T-helper 1 cell (primary cell): ENCODE measurements around the gene FGF12.

Experiments used
- DNase-seq, 5 donors: peaks; one replicate each; pipeline ENCODE4 v3.0.0-alpha.2; 2012 to 2020

FGF12 gene

DNA sequence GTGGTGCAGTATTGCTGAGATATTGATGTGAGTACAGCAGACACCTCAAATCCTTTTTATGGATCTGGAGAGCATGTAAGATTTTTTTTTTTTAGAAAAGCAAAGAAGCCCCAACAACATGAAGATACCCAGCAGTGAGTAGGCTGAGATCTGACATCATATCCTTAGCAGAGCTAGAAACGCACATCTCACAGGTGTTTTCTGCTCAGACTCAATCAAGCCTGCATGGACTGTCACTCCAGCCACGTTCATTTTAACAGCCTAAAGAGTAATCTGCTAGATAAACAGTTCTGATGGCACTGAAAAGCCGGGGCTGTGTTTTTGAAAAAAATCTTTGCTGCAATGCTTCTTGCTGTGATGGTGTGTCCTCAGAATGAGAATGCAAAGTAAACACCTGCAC, 544.2 kb downstream of the FGF12 start:
- DNase-seq, result no peak

DNA sequence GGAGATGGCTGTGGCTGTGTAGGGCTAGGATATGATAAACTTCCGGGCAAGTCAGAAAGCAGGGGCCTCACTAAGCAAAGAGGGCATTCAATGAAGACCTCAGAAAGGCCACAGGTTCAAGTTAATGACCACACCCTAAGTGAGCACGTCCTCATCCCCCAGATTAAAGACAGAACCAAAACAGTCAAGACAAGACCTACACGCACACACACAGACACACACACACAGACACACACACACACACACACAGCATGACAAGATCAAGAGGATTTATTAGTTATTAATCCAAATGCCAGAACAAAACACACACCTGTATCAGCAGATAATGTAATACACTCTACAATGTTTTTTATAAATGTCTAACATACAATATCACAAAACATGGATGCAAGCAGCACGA, 546.2 kb downstream of the FGF12 start:
- DNase-seq, result no peak

DNA sequence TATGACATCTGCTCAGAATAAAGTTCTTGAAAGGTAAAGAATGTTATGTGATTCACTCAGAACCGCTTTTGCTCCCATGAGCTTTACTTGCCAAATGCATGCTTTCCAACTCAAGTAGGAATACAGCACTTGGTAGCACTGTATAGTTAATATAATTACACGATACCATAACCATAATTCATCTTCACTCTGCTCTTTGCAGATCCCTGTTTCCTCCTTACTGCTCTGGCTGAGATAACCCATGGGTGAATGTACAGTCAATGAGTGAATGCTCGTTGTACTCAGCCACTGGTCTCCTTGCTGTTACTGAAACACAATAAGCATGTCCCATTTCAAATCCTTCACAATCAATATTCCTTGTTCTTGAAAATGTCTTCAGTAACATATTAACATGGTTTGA, 550.0 kb downstream of the FGF12 start:
- no peak for DNase-seq

GRCh38 chr3:192174283-192174682, 553.1 kb downstream of the FGF12 start:
- DNase-seq, result no peak

DNA sequence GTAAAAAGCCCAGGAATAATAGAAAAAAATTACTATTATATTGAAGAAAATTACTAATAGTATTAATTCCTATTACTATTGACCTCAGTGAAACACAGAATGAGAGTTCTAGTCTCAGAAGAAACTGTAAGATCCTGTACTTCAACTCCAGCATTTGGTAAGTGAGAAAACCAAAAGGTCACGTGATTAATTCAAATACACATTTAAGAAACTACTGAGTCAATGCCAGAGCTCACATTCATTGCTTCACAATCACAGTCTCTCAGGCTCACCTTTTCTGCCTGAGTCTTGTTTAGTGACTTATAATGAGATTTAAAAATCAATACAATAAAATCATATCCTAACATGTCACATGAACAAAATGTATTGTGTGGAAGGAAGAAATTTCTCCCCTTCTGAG, 556.1 kb downstream of the FGF12 start:
- no peak for DNase-seq

- no peak for DNase-seq
Measured at GRCh38 chr3:192170659-192171058, 556.7 kb downstream of the FGF12 start.

- no peak for DNase-seq
Measured at GRCh38 chr3:192170031-192170430, 557.3 kb downstream of the FGF12 start.

DNA sequence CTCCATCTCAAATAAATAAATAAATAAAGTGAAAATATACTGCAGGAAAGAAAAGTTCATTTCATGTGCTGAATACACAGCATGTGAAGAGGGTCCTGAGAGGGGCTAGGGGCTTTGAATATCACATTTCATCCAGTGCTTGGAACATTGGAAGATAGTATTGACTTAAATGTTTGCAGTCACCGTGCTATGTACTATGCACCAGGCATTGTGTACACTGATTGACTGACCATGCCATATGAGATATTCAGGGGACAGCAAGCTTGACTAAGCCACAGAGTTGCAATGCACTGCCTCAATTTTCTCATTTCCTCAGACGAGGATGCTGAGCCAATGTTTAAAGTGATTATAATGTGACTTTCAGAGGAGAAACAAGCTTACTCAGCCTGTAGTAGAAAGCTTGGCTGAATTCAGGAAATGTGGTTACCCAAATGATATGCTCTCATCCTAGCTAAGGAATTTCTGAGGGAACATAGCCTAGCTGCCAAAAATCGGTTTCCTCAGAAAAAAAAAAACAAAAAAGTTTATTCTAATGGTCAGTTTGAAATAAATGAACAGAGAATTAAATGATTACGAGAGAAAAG, 557.9 kb downstream of the FGF12 start:
- DNase-seq, result no peak

DNA sequence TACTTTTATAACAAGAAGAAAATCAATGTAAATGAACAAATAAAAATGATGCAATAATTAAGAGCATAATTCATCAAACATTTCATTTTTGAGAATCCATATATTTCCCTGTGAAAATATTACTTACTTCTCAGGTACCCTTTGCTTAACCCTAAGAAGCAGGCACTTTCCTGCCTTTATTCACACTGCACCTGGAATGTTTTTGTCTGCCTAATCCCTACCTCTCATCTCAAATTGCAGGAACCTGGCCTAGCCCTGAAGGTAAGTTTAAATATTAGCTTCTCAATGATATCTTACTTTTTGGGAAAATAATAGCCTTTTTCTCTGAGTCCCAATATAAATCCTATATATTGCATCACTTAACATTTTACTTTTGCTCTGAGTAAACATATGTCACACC, 559.1 kb downstream of the FGF12 start:
- no peak for DNase-seq

DNA sequence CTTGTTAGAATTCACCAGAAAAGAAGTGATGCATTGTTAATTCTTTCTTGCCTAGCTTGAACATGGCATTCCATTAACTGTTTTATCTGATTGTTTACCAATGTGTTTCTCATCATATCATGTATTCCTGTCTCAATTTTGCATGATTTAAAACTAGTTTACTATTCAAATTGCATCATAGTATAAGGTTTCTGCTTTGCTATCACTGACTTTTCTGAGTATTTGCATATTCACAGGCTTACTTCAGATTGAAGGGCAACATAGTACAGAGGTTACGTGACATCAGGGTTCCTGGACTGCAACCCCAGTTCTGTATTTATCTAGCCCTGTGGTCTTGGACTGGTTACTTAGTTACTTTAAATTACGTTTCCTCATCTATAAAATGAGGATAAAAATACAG, 561.8 kb downstream of the FGF12 start:
- no peak for DNase-seq

GRCh38 chr3:192161661-192162060, 565.7 kb downstream of the FGF12 start:
- no peak for DNase-seq

DNA sequence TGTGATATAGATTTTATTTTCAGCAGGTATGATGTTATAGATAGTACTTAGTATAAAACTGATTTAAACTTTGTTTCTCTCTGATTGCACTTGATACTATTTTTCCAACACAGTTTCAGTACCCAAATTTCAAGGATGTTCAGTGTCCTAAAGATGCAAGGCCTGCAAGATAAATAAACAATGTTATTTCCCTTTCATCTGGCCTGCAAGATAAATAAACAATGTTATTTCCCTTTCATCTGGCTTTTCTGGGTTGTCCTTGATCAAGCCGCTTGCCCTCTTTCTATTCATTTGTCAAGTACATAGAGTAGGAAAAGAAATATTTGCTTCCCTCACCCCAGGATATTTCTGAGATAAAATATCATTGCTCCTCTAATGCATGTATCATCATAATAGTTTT, 571.0 kb downstream of the FGF12 start:
- DNase-seq, result no peak

GRCh38 chr3:192155194-192155593, 572.1 kb downstream of the FGF12 start:
- DNase-seq, result no peak

DNA sequence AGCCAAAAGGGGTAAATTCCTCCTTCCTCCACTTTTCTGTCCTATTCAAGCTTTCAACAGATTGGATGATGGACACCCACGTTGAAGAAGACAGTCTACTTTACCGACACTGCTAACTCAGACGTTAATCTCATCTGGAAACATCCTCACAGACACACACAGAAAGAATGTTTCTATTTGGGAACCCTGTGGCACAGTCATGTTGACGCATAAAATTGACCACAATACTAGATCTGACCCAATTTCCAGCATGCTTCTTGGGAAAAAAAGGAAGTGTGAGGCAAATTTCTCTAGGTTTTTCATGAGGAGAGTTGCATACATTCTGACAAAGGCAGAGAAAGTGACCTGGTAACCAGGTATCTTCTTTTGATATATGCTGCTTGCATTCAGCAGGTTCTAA, 594.1 kb downstream of the FGF12 start:
- no peak for DNase-seq

DNA sequence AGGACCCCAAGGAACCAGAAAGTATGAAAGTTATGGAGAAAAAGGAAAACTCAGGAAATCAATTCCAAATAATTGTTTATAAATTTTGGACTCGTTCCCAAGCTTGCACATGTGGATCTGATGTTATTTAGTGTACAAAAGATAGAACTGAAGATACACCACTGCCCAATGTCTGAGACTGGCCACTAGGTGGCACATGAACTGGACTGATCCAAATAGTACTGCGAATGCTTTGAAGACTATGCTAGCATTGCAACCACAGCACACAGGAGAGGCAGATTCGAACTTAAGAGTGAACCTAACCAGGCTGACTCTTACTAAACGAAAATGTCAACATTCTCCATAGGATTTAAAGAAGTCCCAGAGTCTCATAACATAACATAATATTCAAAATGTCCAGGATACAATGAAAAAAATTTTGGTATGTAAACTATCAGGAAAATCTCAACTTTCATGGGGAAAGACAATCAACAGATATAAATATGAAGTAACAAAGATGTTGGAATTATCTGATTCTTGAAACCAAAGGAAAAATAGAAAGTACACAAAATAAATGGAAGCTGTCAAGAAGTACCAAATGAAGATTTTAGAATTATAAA, 596.7 kb downstream of the FGF12 start:
- peak in 1 of 5 donors; percentile 4 for DNase-seq

GRCh38 chr3:192129586-192129985, 597.8 kb downstream of the FGF12 start:
- no peak for DNase-seq

DNA sequence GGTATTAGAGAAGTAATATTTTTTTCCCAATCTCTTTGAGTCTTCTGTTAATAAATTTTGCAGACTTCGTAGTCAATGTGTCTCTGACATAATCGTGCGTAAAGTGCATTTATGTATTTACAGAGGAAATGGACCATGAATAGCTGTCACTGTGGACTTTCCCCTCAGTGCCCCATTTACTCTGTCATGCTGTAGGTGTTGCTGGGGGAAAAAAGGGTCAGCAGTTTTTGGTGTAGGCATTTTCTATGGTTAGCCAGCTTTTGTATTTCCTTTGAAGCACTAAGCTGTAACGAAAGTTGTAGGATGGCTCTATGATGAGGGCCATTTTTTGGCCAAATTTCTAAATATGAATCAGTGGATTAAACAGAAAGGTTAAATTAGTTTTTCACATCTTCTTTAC, 598.4 kb downstream of the FGF12 start:
- DNase-seq, result no peak

DNA sequence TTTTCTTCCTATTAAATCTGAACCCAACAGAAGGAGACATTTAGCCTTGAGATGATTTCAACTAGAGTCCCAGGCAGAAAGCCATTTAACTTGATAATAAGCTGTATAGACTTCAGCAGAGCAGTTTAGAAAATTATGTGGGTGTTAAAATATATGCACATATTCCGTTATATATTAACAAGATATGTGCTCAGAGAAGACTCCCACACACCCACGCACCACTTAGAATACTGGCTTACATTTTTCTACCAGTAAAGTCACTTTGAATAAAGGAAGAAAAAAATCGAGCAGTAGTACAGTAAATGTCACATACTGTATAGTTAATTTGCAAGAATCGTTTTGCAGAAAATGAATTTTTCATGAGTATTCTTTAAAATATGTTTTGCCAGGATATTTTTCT, 599.3 kb downstream of the FGF12 start:
- no peak for DNase-seq

DNA sequence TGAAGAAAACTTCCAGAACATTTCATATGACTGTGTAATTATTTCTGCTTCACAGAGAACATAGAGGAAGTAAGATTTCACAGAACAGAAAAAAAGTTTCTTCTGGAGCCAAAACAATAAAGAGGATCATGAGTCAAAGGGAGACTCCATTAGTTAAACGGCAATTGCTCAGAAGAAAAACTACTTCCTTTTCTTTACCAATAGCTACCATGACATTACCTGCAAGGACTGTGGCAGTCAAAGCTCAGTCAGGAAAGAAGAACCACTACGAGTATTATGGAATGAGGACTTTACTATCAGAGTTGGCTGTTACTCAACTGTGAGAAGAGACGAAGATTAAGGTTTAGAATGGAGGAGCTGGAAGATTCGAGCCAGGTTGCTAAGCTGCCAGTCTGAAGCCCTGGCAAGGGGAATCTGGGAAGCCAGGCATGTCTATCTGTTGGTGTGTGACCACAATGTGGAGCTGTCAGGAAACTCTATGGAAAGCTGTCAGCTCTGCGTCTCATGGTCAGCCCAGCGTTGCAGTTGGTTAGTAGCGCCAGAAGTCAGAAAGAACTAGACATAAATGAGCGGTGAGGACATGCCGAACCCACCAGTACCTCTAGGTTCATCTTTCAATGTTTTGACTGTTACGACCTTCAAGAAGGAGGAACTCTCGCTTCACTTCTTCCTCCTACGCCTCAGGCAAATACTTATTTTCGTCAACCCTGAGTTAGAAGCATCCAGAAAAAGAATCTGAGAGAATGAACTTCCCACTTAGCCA, 604.3 kb downstream of the FGF12 start:
- no peak for DNase-seq

DNA sequence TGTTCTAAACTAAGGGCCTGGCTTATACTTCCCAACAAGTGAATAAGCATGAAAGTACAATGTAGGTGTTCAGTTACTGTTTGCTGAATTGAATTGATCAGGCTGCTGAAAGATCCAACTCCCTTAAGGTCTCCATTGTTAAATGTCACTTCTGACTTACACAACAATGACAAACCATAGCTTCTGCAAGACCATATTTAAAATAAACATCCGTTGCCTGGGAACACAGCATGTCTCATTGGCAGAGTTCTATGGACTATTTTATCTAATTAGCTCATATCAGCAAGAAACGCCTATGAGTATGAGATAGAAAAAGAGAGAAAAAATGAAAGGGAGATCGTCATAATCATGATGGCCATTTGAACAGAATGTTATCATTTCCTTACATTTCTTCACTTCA, 605.4 kb downstream of the FGF12 start:
- DNase-seq, result no peak

GRCh38 chr3:192108820-192109219, 618.5 kb downstream of the FGF12 start:
- DNase-seq, result no peak

- no peak for DNase-seq
Measured at GRCh38 chr3:192106543-192106942, 620.8 kb downstream of the FGF12 start.

DNA sequence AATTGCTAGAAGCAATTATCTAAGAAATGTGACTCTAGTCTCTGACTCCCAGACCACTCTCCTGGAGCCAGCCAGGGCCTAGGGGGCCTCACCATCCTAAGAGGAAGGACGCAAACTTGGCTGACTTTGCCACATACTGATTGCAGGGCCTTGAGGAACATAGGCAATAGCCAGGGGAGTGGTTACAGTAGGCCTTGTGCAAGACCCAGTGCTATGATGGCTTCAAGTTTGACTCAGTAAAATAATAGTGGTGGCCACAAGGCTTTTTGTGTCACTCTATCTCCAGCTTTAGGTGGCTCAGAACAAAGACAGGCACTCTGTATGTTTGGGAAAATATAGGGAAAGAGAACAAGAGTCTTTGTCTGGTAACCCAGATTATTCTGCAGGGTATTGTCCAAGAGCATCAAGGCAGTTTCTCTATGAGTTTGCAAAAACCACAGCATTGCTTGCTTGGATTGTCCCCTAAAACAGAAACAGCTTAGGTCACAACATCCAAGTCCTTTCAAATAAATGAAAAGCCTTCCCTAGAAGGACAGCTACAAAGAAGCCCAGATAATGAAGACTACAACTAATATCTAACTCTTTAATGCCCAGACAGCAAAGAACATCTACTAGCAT, 634.8 kb downstream of the FGF12 start:
- no peak for DNase-seq

DNA sequence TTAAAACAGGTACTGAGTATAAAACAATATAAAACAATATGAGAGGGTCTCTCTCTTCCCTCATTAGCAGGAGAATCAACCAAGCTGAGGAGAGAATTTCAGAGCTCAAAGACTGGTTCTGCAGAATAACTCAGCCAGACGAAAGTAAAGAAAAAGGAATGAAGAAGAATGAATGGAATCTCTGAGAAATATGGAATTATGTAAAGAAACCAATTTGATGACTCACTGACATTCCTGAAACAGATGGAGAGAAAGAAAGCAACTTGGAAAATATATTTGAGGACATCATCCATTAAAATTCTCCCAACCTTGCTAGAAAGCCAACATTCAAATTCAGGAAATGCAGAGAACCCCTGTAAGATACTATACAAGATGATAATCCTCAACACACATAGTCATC, 635.5 kb downstream of the FGF12 start:
- no peak for DNase-seq
